GM12878 (cell line): Measurements from ENCODE around the gene AGAP3. TPM values are rescaled to one million over a fixed set of nuclear protein-coding genes. Genes with fewer than 3 reads are reported as not detected.

Experiments
- ATAC-seq: fragments of 200-7000 bp; cut with Tn5 transposase; 3 replicates; pipeline ENCODE4 v1.9.1; 2020; ENCODE audit warnings: mild to moderate bottlenecking, moderate library complexity
- BruUV-seq: library from RNA; stranded (reverse); fragments of 400-500 nt; replicated peaks from 2 replicates; lab custom pipeline; 2021; lab: Mats Ljungman, UMichigan
- CTCF ChIA-PET: fragments of 300-600 bp; sonication (Branson Sonifier 250); formaldehyde crosslinking; extraction: SDS; loops from one replicate; lab custom pipeline; 2021; ENCODE audit warnings: inconsistent platforms; lab: Yijun Ruan, JAX
- POLR2A ChIA-PET: fragments of 350-600 bp; formaldehyde crosslinking; extraction: SDS; loops from one replicate; lab custom pipeline; 2021; ENCODE audit warnings: inconsistent platforms; lab: Charles Lee
- RAD21 ChIA-PET: fragments of 300-600 bp; sonication (Branson Sonifier 250); formaldehyde crosslinking; loops from one replicate; lab custom pipeline; 2023; ENCODE audit warnings: antibody characterized with exemption; ENCODE audit not compliant: unreplicated experiment; lab: Charles Lee
- SMC1A ChIA-PET: fragments of 300-600 bp; sonication (Branson Sonifier 250); formaldehyde crosslinking; loops from one replicate; lab custom pipeline; 2023; ENCODE audit not compliant: unreplicated experiment, uncharacterized antibody; lab: Charles Lee
- DNase-seq: peaks from one replicate; pipeline ENCODE4 v3.0.0-alpha.2; 2011; ENCODE audit warnings: low read depth, low spot score
- FAIRE-seq: peaks from 3 replicates; lab custom pipeline; 2011; peaks lifted over from hg19 to GRCh38; lab: Jason Lieb, UNC
- H2AFZ ChIP-seq: 2 replicates; pipeline ENCODE4 v1.6.0; 2011; ENCODE audit warnings: low read depth, low read length, control low read depth; ENCODE audit not compliant: control insufficient read depth
- H3K27ac ChIP-seq: 2 replicates; pipeline ENCODE4 v1.5.1; 2011; ENCODE audit warnings: control low read depth; ENCODE audit not compliant: control insufficient read depth, insufficient read depth
- H3K27me3 ChIP-seq, 2 experiments: replicated peaks in 1 of 2; 2 replicates each; pipeline versions ENCODE4 v1.6.0 to v1.6.1; 2011; ENCODE audit warnings: low read length in 1 of 2; ENCODE audit not compliant: control insufficient read depth in 2 of 2, insufficient read depth in 2 of 2
- H3K36me3 ChIP-seq, 2 experiments: 2 replicates each; pipeline ENCODE4 v1.5.1; 2011; ENCODE audit warnings: low read length in 1 of 2; ENCODE audit not compliant: control insufficient read depth in 2 of 2, insufficient read depth in 2 of 2
- H3K4me1 ChIP-seq: 2 replicates; pipeline ENCODE4 v1.6.1; 2011; ENCODE audit warnings: mild to moderate bottlenecking, low read length, moderate library complexity, mixed read lengths; ENCODE audit not compliant: control insufficient read depth, insufficient read depth
- H3K4me2 ChIP-seq: 2 replicates; pipeline ENCODE4 v1.6.0; 2011; ENCODE audit warnings: control low read depth; ENCODE audit not compliant: control insufficient read depth, insufficient read depth
- H3K4me3 ChIP-seq: fragments of 200-600 bp; sonication (generic); 2 replicates; pipeline ENCODE4 v1.5.1; 2016
- H3K79me2 ChIP-seq: 2 replicates; pipeline ENCODE4 v1.6.0; 2011; ENCODE audit warnings: low read length; ENCODE audit not compliant: control insufficient read depth, insufficient read depth
- H3K9ac ChIP-seq: 2 replicates; pipeline ENCODE4 v1.8.0; 2011; ENCODE audit warnings: low read length, control low read depth, mixed read lengths; ENCODE audit not compliant: control insufficient read depth, insufficient read depth
- H3K9me3 ChIP-seq: replicated peaks from 3 replicates; pipeline ENCODE4 v1.5.1; 2011; ENCODE audit warnings: mild to moderate bottlenecking, low read length; ENCODE audit not compliant: control insufficient read depth, insufficient read depth
- H4K20me1 ChIP-seq: 2 replicates; pipeline ENCODE4 v1.6.0; 2011; ENCODE audit not compliant: control insufficient read depth, insufficient read depth
- DPF2 ChIP-seq: fragments of 450-650 bp; IDR thresholded peaks from 2 replicates; pipeline ENCODE4 v1.6.1; 2017; ENCODE audit warnings: mild to moderate bottlenecking
- ELK1 ChIP-seq: IDR thresholded peaks from 2 replicates; pipeline ENCODE4 v1.6.1; 2012; ENCODE audit warnings: low read depth, low read length, improper control_type of control experiment
- HDGF ChIP-seq: fragments of 450-650 bp; IDR thresholded peaks from 2 replicates; pipeline ENCODE4 v1.6.1; 2016; ENCODE audit warnings: antibody characterized with exemption
- HSF1 ChIP-seq: fragments of 150-350 bp; IDR thresholded peaks from 2 replicates; pipeline ENCODE4 v1.6.1; 2014; ENCODE audit warnings: mild to moderate bottlenecking, low read depth, low read length
- IKZF1 ChIP-seq: fragments of 450-650 bp; conservative IDR thresholded peaks from 2 replicates; pipeline ENCODE4 v1.6.1; 2017; ENCODE audit warnings: antibody characterized with exemption, mild to moderate bottlenecking
- NFYA ChIP-seq: IDR thresholded peaks from 2 replicates; pipeline ENCODE4 v1.6.1; 2011; ENCODE audit warnings: low read depth, mild to moderate bottlenecking, low read length, improper control_type of control experiment, borderline replicate concordance
- PBX3 ChIP-seq: IDR thresholded peaks from 2 replicates; pipeline ENCODE4 v1.6.1; 2011; ENCODE audit warnings: mild to moderate bottlenecking, low read depth, low read length, moderate library complexity; ENCODE audit not compliant: insufficient replicate concordance
- SREBF1 ChIP-seq: IDR thresholded peaks from 2 replicates; pipeline ENCODE4 v1.6.1; 2012; ENCODE audit warnings: mild to moderate bottlenecking, low read length
- WRNIP1 ChIP-seq: IDR thresholded peaks from 2 replicates; pipeline ENCODE4 v1.6.1; 2011; ENCODE audit warnings: low read depth, low read length, improper control_type of control experiment, borderline replicate concordance
- ZBTB33 ChIP-seq: fragments of 450-650 bp; IDR thresholded peaks from 2 replicates; pipeline ENCODE4 v1.6.1; 2017; ENCODE audit warnings: mild to moderate bottlenecking
- ZNF274 ChIP-seq: IDR thresholded peaks from one replicate; pipeline ENCODE4 v1.8.0; 2011; ENCODE audit not compliant: insufficient read length, insufficient read depth
- ZNF592 ChIP-seq: fragments of 450-650 bp; IDR thresholded peaks from 2 replicates; pipeline ENCODE4 v1.6.1; 2017; ENCODE audit warnings: mild to moderate bottlenecking, moderate library complexity
- WGBS: methylation state at CpG from one replicate; pipeline ENCODE4 v1.1.6; 2016; ENCODE audit warnings: low lambda C conversion rate; ENCODE audit not compliant: insufficient replicate concordance, insufficient coverage; ENCODE audit errors: missing lambda C conversion rate; 5-methylcytosine and 5-hydroxymethylcytosine counted together
- in situ Hi-C: fragments of 300-500 bp; cut with MboI; formaldehyde crosslinking; loops from 9 replicates; pipeline ENCODE4 v1.14.3; 2018; ENCODE audit warnings: mixed read lengths
- intact Hi-C: fragments of 100-400 bp; cut with micrococcal nuclease; formaldehyde crosslinking; loops from one replicate; pipeline ENCODE4 v1.14.2; 2022; ENCODE audit not compliant: unreplicated experiment
- polyA plus RNA-seq, 11 experiments: library from polyadenylated mRNA; depleted of rRNA in 4 of 11; unstranded in 6 of 11; stranded (reverse) in 5 of 11; fragments of >200 nt; fragmentation: Nextera tagmentation in 4 of 11; fragmentation: Illumina TruSeq in 1 of 11; extraction: Ambion mirVana in 4 of 11; extraction: Trizol in 1 of 11; gene quantifications; 1 replicate in 1 of 11; 2 replicates in 10 of 11; pipeline versions ENCODE4 v1.2.1 to v1.2.3, GENCODE V29; 2011 to 2016; ENCODE audit warnings: inconsistent platforms in 2 of 11, missing spikeins in 2 of 11, low read depth in 1 of 11
- total RNA-seq, 4 experiments: library from RNA; depleted of rRNA in 3 of 4; stranded (reverse); fragments of >200 nt in 3 of 4; fragmentation: Illumina TruSeq in 1 of 4; extraction: Trizol in 1 of 4; gene quantifications; 2 replicates each; pipeline versions ENCODE4 v1.2.1 to v1.2.3, GENCODE V29; 2013 to 2021

Gene AGAP3
- total and polyA plus RNA-seq, 10 of the 15 experiments (the other 5 are each of a cell fraction or from before 2014, with no cell fraction given), result 1.8 to 68.1 (median 15.7) TPM

- DNase-seq (no peak), FAIRE-seq (no peak), ATAC-seq (no peak)
- TF ChIP-seq ELK1 (no peak), WRNIP1 (no peak), IKZF1 (no peak), HDGF (no peak), ZNF592 (no peak), DPF2 (no peak), SREBF1 (no peak), ZBTB33 (no peak), HSF1 (no peak), PBX3 (no peak), ZNF274 (no peak), NFYA (no peak)
- H4K20me1 ChIP-seq, result no peaks in the 10 kb centered on the region
- peaks cover 2% of the 10 kb centered on the region in 2 experiments; a peak in 3 of 4 replicates for H3K36me3 ChIP-seq
- H3K27me3 ChIP-seq, result no peaks in the 10 kb centered on the region
- intact Hi-C loops (no loop called here), in situ Hi-C loops (no loop called here)
- no peak overlapping the region for H2AFZ ChIP-seq
- no peak overlapping the region for H3K4me2 ChIP-seq
- ChIA-PET CTCF (no interaction called here), POLR2A (no interaction called here), RAD21 (no interaction called here), SMC1A (no interaction called here)
- WGBS, result 90% methylated on average over 6 of the region's 7 CpGs
- no peaks in the 10 kb centered on the region for H3K4me1 ChIP-seq
- H3K4me3 ChIP-seq, result no peak overlapping the region
- H3K27ac ChIP-seq, result no peak overlapping the region
- H3K79me2 ChIP-seq, result no peaks in the 10 kb centered on the region
- no peak overlapping the region for H3K9ac ChIP-seq
- no peaks in the 10 kb centered on the region for H3K9me3 ChIP-seq
- no TSS peak for BruUV-seq
Observed at GRCh38 chr7:151140826-151141225, 54.6 kb downstream of the AGAP3 start.
